RPMI7951 (cell line): ENCODE results near the gene OGFR. TPM values are rescaled to one million over a fixed set of nuclear protein-coding genes. Genes with fewer than 3 reads are reported as not detected.

Experiments used
- DNase-seq: peaks from one replicate; pipeline ENCODE4 v3.0.0-alpha.2; 2012; ENCODE audit warnings: low read depth
- total RNA-seq: library from RNA; depleted of rRNA; stranded (reverse); fragments of >200 nt; shearing (Covaris generic); gene quantifications from 2 replicates; pipeline ENCODE4 v1.2.3, GENCODE V29; 2014

OGFR gene
- total RNA-seq, 1 experiment from 2014 or later: 47.6 TPM

DNA sequence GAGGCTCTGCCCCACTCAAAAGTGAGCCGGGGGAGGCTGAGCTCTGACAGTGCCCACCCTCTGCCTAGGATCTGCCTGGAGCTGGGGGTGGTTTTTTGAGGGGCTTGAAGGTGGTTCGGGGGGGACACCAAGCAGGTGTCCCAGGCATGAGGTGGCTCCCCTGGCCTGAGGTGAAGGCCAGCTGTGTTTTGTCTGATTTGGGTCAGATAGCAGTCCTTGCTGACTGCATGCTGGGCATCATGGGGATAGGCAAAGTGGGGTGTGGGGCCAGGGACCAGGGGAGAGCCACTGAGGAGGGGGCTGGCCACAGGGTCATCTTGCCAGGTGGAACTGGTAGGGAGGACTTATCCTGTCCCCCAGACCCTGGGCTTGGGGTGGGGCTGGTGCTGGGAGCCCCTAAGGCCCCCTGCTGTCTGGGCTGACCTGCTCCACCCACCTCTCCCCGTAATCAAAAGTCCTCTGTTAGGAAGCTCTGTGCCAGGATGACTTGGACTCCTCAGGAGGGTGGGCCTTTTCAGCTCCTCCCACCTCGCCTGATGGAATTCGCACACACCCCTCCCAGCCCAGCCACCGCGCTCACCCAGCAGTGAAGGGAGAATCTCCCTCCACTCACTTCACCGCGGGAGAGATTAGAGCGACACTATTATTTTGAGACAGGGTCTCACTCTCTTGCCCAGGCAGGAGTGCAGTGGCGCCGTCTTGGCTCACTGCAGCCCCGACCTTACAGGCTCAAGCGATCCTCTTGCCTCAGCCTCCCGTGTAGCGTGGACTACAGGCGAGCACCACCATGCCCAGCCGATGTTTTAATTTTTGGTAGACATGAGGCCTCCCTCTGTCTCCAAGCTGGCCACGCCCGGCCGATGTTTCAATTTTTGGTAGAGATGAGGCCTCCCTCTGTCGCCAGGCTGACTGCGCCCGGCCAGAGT, 10.7 kb downstream of the OGFR start:
- peak; percentile 61 for DNase-seq

- DNase-seq: peak; percentile 44
Measured at GRCh38 chr20:62816031-62816883, 11.6 kb downstream of the OGFR start.

DNA sequence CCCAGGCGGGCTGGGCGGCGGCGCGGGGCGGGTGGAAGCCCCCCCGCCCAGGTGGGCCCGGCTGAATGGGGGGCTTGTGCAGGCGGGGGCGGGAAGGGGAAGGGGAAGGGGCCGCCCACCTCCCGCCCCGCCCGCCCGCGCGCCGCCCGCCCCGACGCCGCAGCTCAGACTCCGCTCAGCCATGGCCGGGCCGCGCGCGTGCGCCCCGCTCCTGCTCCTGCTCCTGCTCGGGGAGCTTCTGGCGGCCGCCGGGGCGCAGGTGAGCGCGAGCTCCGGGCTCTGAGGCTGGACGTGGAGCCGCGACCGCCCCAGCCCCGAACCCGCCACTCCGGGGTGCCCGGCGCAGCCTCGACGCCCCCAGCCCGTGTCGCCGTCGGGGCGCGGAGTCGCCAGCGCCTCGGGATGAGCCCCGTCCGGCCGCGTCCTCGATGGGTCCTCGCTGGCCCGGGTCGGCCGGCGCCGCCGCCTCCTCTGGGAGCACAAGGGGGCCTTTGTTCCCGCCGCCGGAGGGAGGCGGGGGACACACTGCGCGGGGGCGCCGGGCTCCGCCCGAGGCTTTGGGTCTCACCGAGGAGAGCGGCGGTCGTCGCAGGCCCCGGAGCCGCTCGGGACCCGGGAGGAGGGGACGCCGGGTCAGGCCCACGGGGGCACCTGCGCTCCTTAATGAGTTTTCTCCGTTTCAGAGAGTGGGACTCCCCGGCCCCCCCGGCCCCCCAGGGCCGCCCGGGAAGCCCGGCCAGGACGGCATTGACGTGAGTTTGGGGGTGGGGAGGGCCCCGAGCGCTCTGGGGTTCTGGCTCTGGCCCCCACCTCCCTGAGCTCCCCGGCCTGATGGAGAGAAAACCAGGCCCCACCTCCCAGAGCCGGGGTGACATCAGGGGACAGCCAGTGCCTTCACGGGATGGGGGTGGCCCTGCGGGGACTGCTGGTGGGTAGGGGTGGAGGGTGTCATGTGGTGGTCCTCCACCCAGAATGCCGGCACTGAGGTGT, 12.5 kb downstream of the OGFR start, which contains the start of gene COL9A3:
COL9A3 (plus strand) TSS at position 167 of the 990 bp plus-strand sequence; CDS start at position 182, 15 bp downstream.
- no peak for DNase-seq

DNA sequence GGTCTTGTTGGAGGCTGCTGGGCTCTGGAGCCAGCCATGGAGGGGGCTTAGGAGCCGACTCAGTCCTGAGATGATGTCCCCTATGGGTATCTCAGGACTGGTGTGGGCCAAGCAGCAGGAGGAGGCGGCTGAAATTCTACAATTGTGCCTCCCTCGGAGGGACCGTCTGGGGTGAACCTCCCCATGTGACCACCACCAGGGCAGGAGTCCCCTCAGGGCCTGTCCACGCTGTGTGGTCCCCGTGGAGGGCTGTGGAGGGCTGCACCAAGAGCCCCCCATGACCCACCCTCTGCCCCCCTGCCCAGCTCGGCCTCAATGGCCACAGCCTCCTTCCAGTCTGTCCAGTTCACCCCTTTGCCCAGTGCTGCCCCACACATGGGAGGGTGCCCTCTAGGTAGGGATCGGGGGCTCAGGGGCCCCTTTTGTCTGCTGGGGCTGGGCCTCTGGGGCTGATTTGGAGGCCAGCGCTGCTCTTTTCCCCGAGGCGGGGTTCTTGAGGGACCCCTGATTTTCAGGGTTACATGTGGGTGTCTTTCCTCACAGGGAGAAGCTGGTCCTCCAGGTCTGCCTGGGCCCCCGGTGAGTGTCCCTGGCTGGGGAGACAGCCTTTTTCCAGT, 13.4 kb downstream of the OGFR start:
- no peak for DNase-seq

- peak; percentile 70 for DNase-seq
Measured at GRCh38 chr20:62818592-62819493, 14.2 kb downstream of the OGFR start.

DNA sequence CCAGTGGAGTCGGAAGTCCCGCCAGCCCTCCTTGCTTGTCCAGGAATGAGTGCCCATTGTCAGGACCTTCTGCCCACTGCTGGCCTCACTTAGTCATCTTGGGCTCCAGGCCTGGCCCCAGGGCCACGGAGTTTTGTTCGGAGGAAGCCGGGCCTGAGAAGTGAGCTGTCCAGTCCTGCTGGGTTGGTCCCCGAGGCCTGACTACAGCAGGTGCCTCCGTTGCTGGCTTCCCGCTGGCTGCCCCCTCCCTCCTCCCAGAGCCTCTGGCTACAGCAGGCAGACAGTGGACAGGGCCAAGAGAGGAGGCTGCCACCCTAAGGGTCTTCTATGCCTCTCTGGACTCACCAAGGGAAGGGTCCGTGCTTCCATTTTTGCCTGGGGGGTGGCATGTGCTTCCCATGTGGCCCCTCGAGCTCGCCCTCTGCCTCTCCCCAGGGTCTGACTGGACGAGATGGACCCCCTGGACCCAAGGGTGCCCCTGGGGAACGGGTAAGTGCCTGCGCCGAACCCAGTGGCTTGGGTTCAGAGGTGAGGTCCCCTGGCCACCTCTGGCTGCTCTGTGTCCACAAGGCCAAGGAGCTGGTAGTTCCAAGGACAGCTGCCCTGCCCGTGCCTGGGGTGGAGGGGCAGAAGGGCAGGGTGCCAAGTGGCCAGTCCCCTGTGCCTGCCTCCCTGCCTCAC, 15.0 kb downstream of the OGFR start:
- peak; percentile 78 for DNase-seq

DNA sequence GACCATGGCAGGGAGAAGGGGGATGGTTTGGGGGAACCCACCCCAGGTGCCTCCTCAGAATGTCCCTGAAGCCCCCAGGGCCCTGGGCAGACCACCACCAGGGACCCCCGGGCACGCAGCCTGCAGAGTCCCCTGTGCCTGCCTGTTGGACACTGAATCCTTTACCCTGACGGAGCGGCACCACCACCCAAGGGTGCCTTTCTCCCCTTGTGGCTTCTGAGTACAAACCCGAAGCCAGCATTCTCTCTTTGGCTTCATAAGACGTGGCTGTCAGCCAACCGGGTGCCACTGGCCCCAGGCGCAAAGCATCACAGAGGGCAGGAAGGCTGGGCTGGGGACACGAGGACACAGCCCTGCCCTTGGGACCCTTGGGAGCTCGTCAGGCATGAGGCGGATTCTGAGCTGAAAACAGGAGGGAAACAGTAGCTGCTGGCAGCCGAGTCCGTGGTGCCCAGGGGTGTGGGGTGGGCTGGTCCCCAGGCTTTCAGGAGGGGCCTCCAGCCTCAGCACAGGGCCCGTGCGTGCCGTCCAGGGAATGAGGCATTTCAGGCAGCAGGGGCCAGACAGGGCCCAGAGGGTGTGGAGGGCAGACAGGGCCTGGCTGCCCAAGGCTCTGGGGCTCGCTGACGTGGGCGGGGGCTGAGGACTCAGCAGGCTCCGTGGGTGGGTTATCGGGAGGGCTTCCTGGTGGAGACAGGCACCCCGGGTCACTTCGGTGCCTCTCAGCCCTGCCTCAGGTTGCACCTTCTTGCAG, 15.8 kb downstream of the OGFR start:
- no peak for DNase-seq

GRCh38 chr20:62820962-62821725, 16.5 kb downstream of the OGFR start:
- no peak for DNase-seq

GRCh38 chr20:62821726-62822210, 17.1 kb downstream of the OGFR start:
- no peak for DNase-seq

DNA sequence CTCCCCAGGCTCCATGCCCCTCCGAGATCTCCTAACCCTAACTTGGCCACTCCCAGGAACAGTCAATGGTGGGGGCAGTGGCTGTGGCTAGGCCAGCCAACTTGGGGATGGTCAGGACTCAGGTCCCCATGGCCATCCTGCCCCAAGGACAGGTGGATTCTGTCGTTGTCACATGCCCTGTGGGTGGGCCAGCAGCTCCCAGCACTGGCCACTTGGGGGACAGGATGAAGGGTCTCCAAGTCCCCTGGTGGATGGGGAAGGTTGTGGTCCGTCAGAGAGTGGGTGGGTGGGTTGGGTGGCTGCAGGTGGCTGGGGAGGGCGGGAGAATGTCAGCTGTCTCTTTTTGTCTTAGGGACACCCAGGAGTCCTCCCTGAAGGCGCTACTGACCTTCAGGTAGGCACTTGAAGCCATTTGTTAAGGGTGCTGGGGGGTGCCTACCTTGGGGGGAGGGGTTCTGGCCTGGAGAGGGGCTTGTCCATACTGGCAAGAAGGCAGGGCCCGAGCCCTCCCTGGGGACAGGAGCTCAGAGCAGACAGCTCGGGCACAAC, 17.7 kb downstream of the OGFR start:
- DNase-seq: no peak

GRCh38 chr20:62822788-62823651, 18.4 kb downstream of the OGFR start:
- DNase-seq: peak; percentile 51

GRCh38 chr20:62823688-62824475, 19.2 kb downstream of the OGFR start:
- DNase-seq: no peak

DNA sequence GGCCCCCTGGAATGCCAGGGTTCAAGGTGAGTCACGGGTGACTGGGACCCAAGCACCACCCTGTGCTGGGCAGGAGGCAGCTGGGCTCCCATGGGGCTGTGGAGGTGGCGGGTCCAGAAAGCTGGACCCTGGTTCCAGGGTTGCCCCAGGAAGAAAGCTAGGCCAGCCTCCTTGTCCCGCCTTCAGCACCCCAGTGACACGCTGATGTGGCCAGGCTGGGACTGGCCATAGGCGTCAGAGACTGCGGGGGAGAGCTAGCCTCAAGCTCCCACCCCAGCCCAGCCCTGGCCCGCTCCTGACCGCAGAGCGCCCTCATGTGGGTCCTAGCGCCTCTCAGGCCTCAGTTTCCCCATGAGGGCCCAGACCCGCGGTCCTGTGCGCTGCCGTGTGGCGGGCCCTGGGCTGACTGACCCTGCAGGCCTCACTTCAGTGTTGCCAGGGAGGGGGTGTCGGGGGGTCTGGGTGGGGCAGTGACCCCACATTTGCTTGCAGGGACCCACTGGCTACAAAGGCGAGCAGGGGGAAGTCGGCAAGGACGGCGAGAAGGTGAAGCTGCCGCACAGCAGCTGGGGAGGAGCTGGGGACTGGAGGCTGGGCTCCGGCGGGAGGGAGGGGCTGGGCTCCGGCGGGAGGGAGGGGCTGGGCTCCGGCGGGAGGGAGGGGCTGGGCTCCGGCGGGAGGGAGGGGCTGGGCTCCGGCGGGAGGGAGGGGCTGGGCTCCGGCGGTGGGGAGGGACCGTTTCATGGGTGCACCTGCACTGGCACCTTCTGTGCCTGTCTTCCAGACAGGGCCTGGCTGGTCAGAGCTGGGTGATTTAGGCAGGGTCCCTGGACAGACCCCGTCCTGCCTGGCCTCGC, 20.1 kb downstream of the OGFR start:
- DNase-seq: no peak

- DNase-seq: no peak
Measured at GRCh38 chr20:62825333-62825985, 20.8 kb downstream of the OGFR start.
